Kidney glomerular epithelial cell (primary cell): ENCODE results near the gene KIAA1210.
"Not testable (repeated sequence)": the region's sequence is repeated elsewhere in the genome, so short reads cannot be mapped to it uniquely, and the experiment has no call there.

Experiments used
- DNase-seq: peaks from one replicate; lab custom pipeline; 2025; lab: John Stamatoyannopoulos, UW

The KIAA1210 gene

GRCh38 chrX:119036107-119037029, 91.2 kb downstream of the KIAA1210 start:
- no peak for DNase-seq

- no peak for DNase-seq
Observed at GRCh38 chrX:119030990-119031389, 96.6 kb downstream of the KIAA1210 start.

GRCh38 chrX:119029656-119030055, 98.0 kb downstream of the KIAA1210 start:
- not testable (repeated sequence) for DNase-seq

- DNase-seq, result no peak
Observed at GRCh38 chrX:119028733-119029330, 98.8 kb downstream of the KIAA1210 start.
